Vagina (tissue), 2 donors: ENCODE results near the gene EPB41L3. TPM values are rescaled to one million over a fixed set of nuclear protein-coding genes. Genes with fewer than 3 reads are reported as not detected.

ENCODE experiments used
- DNase-seq, 2 donors: peaks; one replicate each; pipeline ENCODE4 v3.0.0-alpha.2; 2017; ENCODE audit errors: extremely low spot score in 2 of 2
- H3K27ac ChIP-seq: fragments of 200-600 bp; sonication (generic); one replicate; pipeline ENCODE4 v1.5.1; 2019
- H3K27me3 ChIP-seq: fragments of 200-600 bp; sonication (generic); one replicate; pipeline ENCODE4 v1.5.1; 2019
- H3K36me3 ChIP-seq, 2 donors: fragments of 200-600 bp; sonication (generic); one replicate each; pipeline ENCODE4 v1.5.1; 2017 to 2019
- H3K4me1 ChIP-seq: fragments of 200-600 bp; sonication (generic); one replicate; pipeline ENCODE4 v1.5.1; 2019
- H3K4me3 ChIP-seq, 2 donors: fragments of 200-600 bp; sonication (generic); 1 replicate in 1 of 2; 2 replicates in 1 of 2; pipeline ENCODE4 v1.5.1; 2016 to 2019
- H3K9me3 ChIP-seq: fragments of 200-600 bp; sonication (generic); one replicate; pipeline ENCODE4 v1.5.1; 2019
- CTCF ChIP-seq, 3 experiments: fragments of 450-650 bp in 2 of 3; fragments of 200-600 bp in 1 of 3; sonication (generic) in 1 of 3; IDR thresholded peaks; one replicate each; pipeline ENCODE4 v1.5.1; 2017 to 2019; ENCODE audit warnings: antibody characterized with exemption in 3 of 3, mild to moderate bottlenecking in 2 of 3, moderate library complexity in 2 of 3
- POLR2A ChIP-seq, 2 donors: fragments of 450-650 bp; IDR thresholded peaks; one replicate each; pipeline ENCODE4 v1.6.1; 2017; ENCODE audit warnings: antibody characterized with exemption in 2 of 2, mild to moderate bottlenecking in 2 of 2, moderate library complexity in 2 of 2
- POLR2AphosphoS5 ChIP-seq, 2 donors: sonication (generic); formaldehyde crosslinking; IDR thresholded peaks; one replicate each; pipeline ENCODE4 v1.9.0; 2017; ENCODE audit warnings: antibody characterized with exemption in 2 of 2, mild to moderate bottlenecking in 2 of 2, low read depth in 1 of 2; ENCODE audit not compliant: insufficient read depth in 1 of 2
- intact Hi-C: fragments of 100-400 bp; cut with DNase I; formaldehyde crosslinking; loops from one replicate; pipeline ENCODE4 v1.15.1; 2023
- total RNA-seq: library from RNA; depleted of rRNA; stranded (reverse); fragments of >200 nt; gene quantifications from one replicate; pipeline ENCODE4 v1.2.3, GENCODE V29; 2016

The EPB41L3 gene
- total RNA-seq, 1 donor from 2014 or later: 53.0 TPM

DNA sequence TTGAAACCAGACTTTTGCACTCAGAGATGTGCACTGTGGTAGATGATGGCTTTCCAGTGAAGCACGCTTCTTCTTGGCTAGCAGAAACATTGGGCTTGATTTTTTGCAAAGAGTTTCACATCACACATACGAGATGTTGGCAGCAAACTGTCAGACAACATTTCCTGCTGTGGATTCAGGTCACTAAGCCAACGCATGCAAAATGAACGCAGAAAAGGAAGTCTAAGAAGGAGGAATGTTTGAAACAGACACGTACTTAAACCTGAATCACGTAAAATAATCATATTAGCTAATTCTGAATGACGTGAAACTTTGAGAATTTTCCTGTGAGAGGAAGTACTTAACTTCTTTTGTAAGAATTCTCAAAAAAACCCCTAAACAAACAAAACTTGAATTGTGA lies 88.1 kb downstream of the EPB41L3 start:
- H3K4me3 ChIP-seq: no peak overlapping the region
- TF ChIP-seq POLR2A (IDR thresholded peaks at IDR 0.05) (no peak), POLR2AphosphoS5 (IDR thresholded peaks at IDR 0.05; ENCODE audit: insufficient read depth in 1 of 2, low read depth in 1 of 2) (no peak), CTCF (IDR thresholded peaks at IDR 0.05) (no peak)
- no peaks in the 10 kb centered on the region for H3K27me3 ChIP-seq
- intact Hi-C loops: no loop called here
- no peaks in the 10 kb centered on the region for H3K9me3 ChIP-seq
- no peak overlapping the region for H3K27ac ChIP-seq
- H3K4me1 ChIP-seq: no peaks in the 10 kb centered on the region
- no peak for DNase-seq
- H3K36me3 ChIP-seq: no peaks in the 10 kb centered on the region

- Histone ChIP-seq H3K36me3 (no peaks in the 10 kb centered on the region), H3K9me3 (no peaks in the 10 kb centered on the region), H3K4me3 (no peak overlapping the region), H3K4me1 (no peaks in the 10 kb centered on the region), H3K27ac (no peak overlapping the region), H3K27me3 (no peaks in the 10 kb centered on the region)
- TF ChIP-seq POLR2A (IDR thresholded peaks at IDR 0.05): no peak
- no peak for TF ChIP-seq CTCF (IDR thresholded peaks at IDR 0.05)
- no peak for TF ChIP-seq POLR2AphosphoS5 (IDR thresholded peaks at IDR 0.05; ENCODE audit: insufficient read depth in 1 of 2, low read depth in 1 of 2)
- intact Hi-C loops: no loop called here
- no peak for DNase-seq
Measured at GRCh38 chr18:5452943-5453443, 90.8 kb downstream of the EPB41L3 start.

GRCh38 chr18:5451871-5452270 lies 91.9 kb downstream of the EPB41L3 start:
- Histone ChIP-seq H3K9me3 (no peaks in the 10 kb centered on the region), H3K4me1 (no peaks in the 10 kb centered on the region), H3K27me3 (no peaks in the 10 kb centered on the region), H3K4me3 (no peak overlapping the region), H3K36me3 (no peaks in the 10 kb centered on the region), H3K27ac (no peak overlapping the region)
- intact Hi-C loops: no loop called here
- no peak for TF ChIP-seq POLR2AphosphoS5 (IDR thresholded peaks at IDR 0.05; ENCODE audit: insufficient read depth in 1 of 2, low read depth in 1 of 2)
- TF ChIP-seq CTCF (IDR thresholded peaks at IDR 0.05): no peak
- TF ChIP-seq POLR2A (IDR thresholded peaks at IDR 0.05): no peak
- DNase-seq: no peak

DNA sequence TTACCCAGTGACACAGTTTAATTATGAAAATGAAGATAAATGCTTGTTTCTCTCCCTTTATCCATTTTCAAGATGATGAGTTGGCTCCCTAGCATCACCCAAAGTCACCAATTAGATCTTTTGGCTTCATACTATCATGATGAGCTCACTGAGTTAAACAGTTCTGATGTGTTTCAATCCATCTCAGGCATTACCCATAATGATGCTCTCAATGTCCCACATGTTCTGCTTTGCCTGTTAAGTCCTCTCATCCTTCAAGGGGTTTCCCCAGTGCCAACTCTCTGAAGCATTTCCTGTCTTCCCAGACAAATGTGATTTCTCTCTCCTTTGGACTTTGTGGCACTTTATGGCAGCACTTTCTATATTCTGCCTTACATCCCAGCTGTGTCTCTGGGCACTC lies 92.6 kb downstream of the EPB41L3 start:
- H3K9me3 ChIP-seq: no peaks in the 10 kb centered on the region
- DNase-seq: no peak
- no peak overlapping the region for H3K4me3 ChIP-seq
- intact Hi-C loops: no loop called here
- H3K4me1 ChIP-seq: no peaks in the 10 kb centered on the region
- no peaks in the 10 kb centered on the region for H3K36me3 ChIP-seq
- TF ChIP-seq POLR2A (IDR thresholded peaks at IDR 0.05): no peak
- no peak for TF ChIP-seq CTCF (IDR thresholded peaks at IDR 0.05)
- TF ChIP-seq POLR2AphosphoS5 (IDR thresholded peaks at IDR 0.05; ENCODE audit: insufficient read depth in 1 of 2, low read depth in 1 of 2): no peak
- H3K27me3 ChIP-seq: no peaks in the 10 kb centered on the region
- H3K27ac ChIP-seq: no peak overlapping the region

GRCh38 chr18:5449858-5450509 lies 93.8 kb downstream of the EPB41L3 start:
- no peaks in the 10 kb centered on the region for H3K36me3 ChIP-seq
- no peak overlapping the region for H3K4me3 ChIP-seq
- no peaks in the 10 kb centered on the region for H3K9me3 ChIP-seq
- TF ChIP-seq POLR2A (IDR thresholded peaks at IDR 0.05) (no peak), CTCF (IDR thresholded peaks at IDR 0.05) (no peak), POLR2AphosphoS5 (IDR thresholded peaks at IDR 0.05; ENCODE audit: insufficient read depth in 1 of 2, low read depth in 1 of 2) (no peak)
- no peaks in the 10 kb centered on the region for H3K4me1 ChIP-seq
- H3K27ac ChIP-seq: no peak overlapping the region
- no peaks in the 10 kb centered on the region for H3K27me3 ChIP-seq
- no peak for DNase-seq
- intact Hi-C loops: no loop called here
